Right atrium auricular region (tissue), 2 donors: Measurements from ENCODE around the gene CUL1. TPM values are rescaled to one million over a fixed set of nuclear protein-coding genes. Genes with fewer than 3 reads are reported as not detected.

Experiments
- DNase-seq: peaks from one replicate; pipeline ENCODE4 v3.0.0-alpha.2; 2019; ENCODE audit warnings: low spot score
- H3K27ac ChIP-seq, 2 donors: fragments of 200-600 bp; sonication (generic); 1 replicate in 1 of 2; 2 replicates in 1 of 2; pipeline ENCODE4 v1.5.1; 2016 to 2019
- H3K27me3 ChIP-seq, 2 donors: fragments of 200-600 bp; sonication (generic); one replicate each; pipeline versions ENCODE4 v1.5.1 to v1.6.0; 2017 to 2019
- H3K36me3 ChIP-seq: fragments of 200-600 bp; sonication (generic); one replicate; pipeline ENCODE4 v1.5.1; 2016
- H3K4me1 ChIP-seq, 2 donors: fragments of 200-600 bp; sonication (generic); one replicate each; pipeline versions ENCODE4 v1.5.1 to v1.6.0; 2017 to 2019
- H3K4me3 ChIP-seq, 2 donors: fragments of 200-600 bp; sonication (generic); 1 replicate in 1 of 2; 2 replicates in 1 of 2; pipeline ENCODE4 v1.5.1; 2017 to 2019; ENCODE audit warnings: mild to moderate bottlenecking in 1 of 2, moderate library complexity in 1 of 2
- H3K9me3 ChIP-seq, 2 donors: fragments of 200-600 bp; sonication (generic); one replicate each; pipeline ENCODE4 v1.5.1; 2019
- CTCF ChIP-seq, 2 donors: fragments of 200-600 bp; sonication (generic); IDR thresholded peaks; one replicate each; pipeline ENCODE4 v1.5.1; 2019; ENCODE audit warnings: antibody characterized with exemption in 2 of 2
- total RNA-seq, 2 donors: library from RNA; depleted of rRNA; stranded (reverse); fragments of >200 nt; gene quantifications; one replicate each; pipeline ENCODE4 v1.1.0, GENCODE V29; 2016

The CUL1 gene
- total RNA-seq, 2 donors from 2014 or later: 40.2 to 46.7 TPM

- H3K27me3 ChIP-seq: no peaks in the 10 kb centered on the region
- no peaks in the 10 kb centered on the region for H3K9me3 ChIP-seq
- no peak for DNase-seq
- no peak overlapping the region for H3K4me3 ChIP-seq
- H3K36me3 ChIP-seq: no peaks in the 10 kb centered on the region
- no peaks in the 10 kb centered on the region for H3K4me1 ChIP-seq
- no peak for TF ChIP-seq CTCF (IDR thresholded peaks at IDR 0.05)
- no peak overlapping the region for H3K27ac ChIP-seq
Observed at GRCh38 chr7:148809856-148810255, 111.2 kb downstream of the CUL1 start.

GRCh38 chr7:148811892-148812291, 113.2 kb downstream of the CUL1 start:
- Histone ChIP-seq H3K4me3 (no peak overlapping the region), H3K4me1 (no peaks in the 10 kb centered on the region), H3K36me3 (no peaks in the 10 kb centered on the region), H3K27ac (no peak overlapping the region), H3K27me3 (no peaks in the 10 kb centered on the region), H3K9me3 (no peaks in the 10 kb centered on the region)
- no peak for DNase-seq
- no peak for TF ChIP-seq CTCF (IDR thresholded peaks at IDR 0.05)

GRCh38 chr7:148813890-148814289, 115.2 kb downstream of the CUL1 start:
- TF ChIP-seq CTCF (IDR thresholded peaks at IDR 0.05): no peak
- no peaks in the 10 kb centered on the region for H3K36me3 ChIP-seq
- no peak overlapping the region for H3K4me3 ChIP-seq
- no peaks in the 10 kb centered on the region for H3K9me3 ChIP-seq
- no peak overlapping the region for H3K27ac ChIP-seq
- H3K27me3 ChIP-seq: no peaks in the 10 kb centered on the region
- no peak for DNase-seq
- H3K4me1 ChIP-seq: no peaks in the 10 kb centered on the region

GRCh38 chr7:148814922-148815559, 116.3 kb downstream of the CUL1 start:
- Histone ChIP-seq H3K9me3 (no peaks in the 10 kb centered on the region), H3K36me3 (no peaks in the 10 kb centered on the region), H3K27me3 (no peaks in the 10 kb centered on the region), H3K4me3 (no peak overlapping the region), H3K4me1 (no peaks in the 10 kb centered on the region), H3K27ac (no peak overlapping the region)
- TF ChIP-seq CTCF (IDR thresholded peaks at IDR 0.05): no peak
- DNase-seq: no peak

- Histone ChIP-seq H3K4me3 (no peak overlapping the region), H3K27me3 (no peaks in the 10 kb centered on the region), H3K36me3 (no peaks in the 10 kb centered on the region), H3K4me1 (no peaks in the 10 kb centered on the region), H3K9me3 (no peaks in the 10 kb centered on the region), H3K27ac (no peak overlapping the region)
- DNase-seq: no peak
- no peak for TF ChIP-seq CTCF (IDR thresholded peaks at IDR 0.05)
Observed at GRCh38 chr7:148815612-148816011, 116.9 kb downstream of the CUL1 start.
